Tibial nerve (tissue), 4 donors: Measurements from ENCODE around the gene SLC10A4. TPM values are rescaled to one million over a fixed set of nuclear protein-coding genes. Genes with fewer than 3 reads are reported as not detected.

Source experiments
- DNase-seq, 2 donors: peaks; one replicate each; pipeline ENCODE4 v3.0.0-alpha.2; 2019; ENCODE audit warnings: low spot score in 2 of 2
- H3K27ac ChIP-seq, 4 donors: fragments of 200-600 bp; sonication (generic) in 3 of 4; one replicate each; pipeline ENCODE4 v1.5.1; 2017 to 2019; ENCODE audit warnings: mild to moderate bottlenecking in 1 of 4
- H3K27me3 ChIP-seq, 2 donors: fragments of 200-600 bp; sonication (generic) in 1 of 2; one replicate each; pipeline versions ENCODE4 v1.5.1 to v1.6.0; 2017 to 2019
- H3K36me3 ChIP-seq, 3 donors: fragments of 200-600 bp; sonication (generic); one replicate each; pipeline ENCODE4 v1.5.1; 2018 to 2019
- H3K4me1 ChIP-seq, 4 donors: fragments of 200-600 bp; sonication (generic) in 3 of 4; one replicate each; pipeline ENCODE4 v1.5.1; 2017 to 2019
- H3K4me3 ChIP-seq, 4 donors: fragments of 200-600 bp; sonication (generic) in 3 of 4; one replicate each; pipeline ENCODE4 v1.5.1; 2017 to 2019; ENCODE audit warnings: mild to moderate bottlenecking in 1 of 4, moderate library complexity in 1 of 4
- H3K9me3 ChIP-seq, 4 donors: fragments of 200-600 bp; sonication (generic) in 3 of 4; one replicate each; pipeline ENCODE4 v1.5.1; 2017 to 2019
- CTCF ChIP-seq, 5 experiments: fragments of 200-600 bp in 3 of 5; fragments of 450-650 bp in 2 of 5; sonication (generic) in 3 of 5; IDR thresholded peaks; one replicate each; pipeline ENCODE4 v1.5.1; 2016 to 2019; ENCODE audit warnings: antibody characterized with exemption in 5 of 5, mild to moderate bottlenecking in 3 of 5, moderate library complexity in 2 of 5
- EP300 ChIP-seq, 2 donors: sonication (generic); formaldehyde crosslinking; IDR thresholded peaks; one replicate each; pipeline ENCODE4 v1.6.1; 2017; ENCODE audit warnings: antibody characterized with exemption in 2 of 2, mild to moderate bottlenecking in 1 of 2
- POLR2A ChIP-seq, 2 donors: fragments of 450-650 bp; IDR thresholded peaks; one replicate each; pipeline ENCODE4 v1.6.1; 2017; ENCODE audit warnings: antibody characterized with exemption in 2 of 2, mild to moderate bottlenecking in 2 of 2, moderate library complexity in 2 of 2
- WGBS, 2 donors: methylation state at CpG; one replicate each; pipeline ENCODE4 v1.1.5; 2018; 5-methylcytosine and 5-hydroxymethylcytosine counted together
- total RNA-seq, 4 donors: library from RNA; depleted of rRNA; stranded (reverse); fragments of >200 nt; gene quantifications; one replicate each; pipeline ENCODE4 v1.1.0, GENCODE V29; 2016

Gene SLC10A4
- total RNA-seq, 4 donors from 2014 or later, result 0.90 TPM; not detected in 3

DNA sequence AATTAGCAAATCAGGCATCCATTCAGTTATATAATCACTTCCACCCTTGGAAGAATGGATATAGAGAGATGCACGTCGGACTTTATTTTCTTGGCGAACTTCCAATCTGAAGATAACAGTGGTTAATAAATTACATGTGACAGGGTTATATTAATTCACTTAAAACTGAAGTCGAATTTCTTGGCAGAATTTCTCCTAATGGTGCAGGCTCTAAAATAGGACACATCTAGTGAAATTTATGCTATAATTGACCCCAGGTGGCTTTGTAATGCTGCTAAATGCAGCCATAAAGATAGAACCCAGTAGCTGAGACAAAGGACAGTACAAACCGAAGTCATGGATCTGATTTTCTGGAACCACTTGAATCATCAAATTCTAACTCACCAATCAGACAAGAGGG, 20.8 kb upstream of the SLC10A4 start:
- H3K27me3 ChIP-seq, result no peaks in the 10 kb centered on the region
- no peak for DNase-seq
- 38 to 51% methylated on average over 5 of the region's 5 CpGs for WGBS, 2 donors
- TF ChIP-seq EP300 (IDR thresholded peaks at IDR 0.05), result no peak
- TF ChIP-seq CTCF (IDR thresholded peaks at IDR 0.05), result no peak
- TF ChIP-seq POLR2A (IDR thresholded peaks at IDR 0.05), result no peak
- peaks cover 0 to 2% (median 0%) of the 10 kb centered on the region in 4 donors for H3K9me3 ChIP-seq
- no peaks in the 10 kb centered on the region for H3K36me3 ChIP-seq
- no peak overlapping the region for H3K4me3 ChIP-seq
- no peak overlapping the region for H3K27ac ChIP-seq
- no peaks in the 10 kb centered on the region for H3K4me1 ChIP-seq

DNA sequence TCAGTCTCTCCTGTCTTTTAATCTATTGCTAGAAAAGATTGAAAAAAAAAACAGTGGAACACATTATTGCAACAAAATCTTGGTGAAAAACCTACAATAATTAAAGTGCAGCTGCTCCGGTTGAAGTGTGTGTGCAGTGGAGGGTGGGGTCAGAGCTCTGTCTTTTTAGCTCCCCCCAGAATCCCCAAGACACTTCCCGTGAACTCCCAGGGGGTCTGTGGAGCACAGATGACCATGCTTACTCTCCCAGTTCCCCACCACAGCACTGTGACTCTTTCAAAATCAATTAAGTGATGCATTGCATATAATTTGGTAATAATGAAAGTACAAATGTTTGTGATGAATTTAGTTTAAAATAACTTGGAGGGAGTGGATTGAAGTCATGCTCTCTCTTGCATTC, 15.7 kb upstream of the SLC10A4 start:
- Histone ChIP-seq H3K36me3 (no peaks in the 10 kb centered on the region), H3K27ac (no peak overlapping the region), H3K4me3 (no peak overlapping the region), H3K4me1 (no peaks in the 10 kb centered on the region), H3K9me3 (no peaks in the 10 kb centered on the region), H3K27me3 (no peaks in the 10 kb centered on the region)
- TF ChIP-seq EP300 (IDR thresholded peaks at IDR 0.05) (no peak), POLR2A (IDR thresholded peaks at IDR 0.05) (no peak), CTCF (IDR thresholded peaks at IDR 0.05) (no peak)
- no peak for DNase-seq
- WGBS, 2 donors, result 48 to 50% methylated on average over 2 of the region's 2 CpGs

DNA sequence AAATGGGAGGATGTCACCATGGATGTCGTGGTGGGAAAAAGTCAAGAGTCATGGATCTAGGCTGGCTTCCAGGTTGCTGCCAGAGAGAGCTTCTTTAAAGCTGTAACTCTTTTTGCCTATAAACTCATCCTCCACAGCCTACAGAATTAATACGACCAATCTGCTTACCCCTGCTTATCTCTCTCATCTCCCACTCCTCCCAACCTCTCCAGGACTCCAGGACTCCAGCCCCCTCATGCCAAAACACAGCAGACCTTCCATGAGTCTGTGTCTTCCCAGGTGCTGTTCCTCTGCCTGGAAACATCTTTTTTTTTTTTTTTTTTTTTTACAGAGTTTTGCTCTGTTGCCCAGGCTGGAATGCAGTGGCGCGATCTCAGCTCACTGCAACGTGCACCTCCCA, 15.3 kb upstream of the SLC10A4 start:
- no peak for DNase-seq
- 71 to 75% methylated on average over 4 to 5 of the region's 5 CpGs for WGBS, 2 donors
- no peaks in the 10 kb centered on the region for H3K36me3 ChIP-seq
- no peak overlapping the region for H3K27ac ChIP-seq
- no peaks in the 10 kb centered on the region for H3K4me1 ChIP-seq
- no peaks in the 10 kb centered on the region for H3K27me3 ChIP-seq
- no peaks in the 10 kb centered on the region for H3K9me3 ChIP-seq
- no peak for TF ChIP-seq EP300 (IDR thresholded peaks at IDR 0.05)
- no peak for TF ChIP-seq POLR2A (IDR thresholded peaks at IDR 0.05)
- no peak for TF ChIP-seq CTCF (IDR thresholded peaks at IDR 0.05)
- no peak overlapping the region for H3K4me3 ChIP-seq

GRCh38 chr4:48470137-48470536, 13.0 kb upstream of the SLC10A4 start:
- TF ChIP-seq POLR2A (IDR thresholded peaks at IDR 0.05), result no peak
- TF ChIP-seq CTCF (IDR thresholded peaks at IDR 0.05), result no peak
- TF ChIP-seq EP300 (IDR thresholded peaks at IDR 0.05), result no peak
- Histone ChIP-seq H3K4me1 (no peaks in the 10 kb centered on the region), H3K9me3 (no peaks in the 10 kb centered on the region), H3K27me3 (no peaks in the 10 kb centered on the region), H3K36me3 (no peaks in the 10 kb centered on the region), H3K27ac (no peak overlapping the region), H3K4me3 (no peak overlapping the region)
- WGBS, 2 donors, result 65 to 76% methylated on average over 1 of the region's 1 CpG
- DNase-seq, result no peak

DNA sequence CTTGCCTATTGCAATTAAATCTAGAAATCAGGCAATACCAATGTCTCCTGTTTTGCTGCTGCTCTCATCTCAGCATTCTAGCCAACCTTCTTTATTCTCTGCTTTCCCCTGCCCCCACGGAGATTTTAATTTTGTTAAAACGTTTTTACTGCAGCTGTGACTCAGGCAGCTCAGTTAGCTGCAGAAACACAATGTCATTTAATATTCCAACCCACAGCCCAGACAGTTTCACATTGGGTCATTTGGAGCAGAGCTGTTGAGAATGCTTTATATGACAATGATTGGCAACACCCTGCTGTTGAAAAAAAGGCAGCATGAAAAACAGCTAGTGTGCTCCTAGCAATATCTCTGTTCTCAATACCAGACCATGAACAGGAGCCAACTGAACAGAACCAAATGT, 12.6 kb upstream of the SLC10A4 start:
- no peaks in the 10 kb centered on the region for H3K9me3 ChIP-seq
- DNase-seq, result no peak
- H3K4me1 ChIP-seq, result no peaks in the 10 kb centered on the region
- no peaks in the 10 kb centered on the region for H3K27me3 ChIP-seq
- H3K27ac ChIP-seq, result no peak overlapping the region
- TF ChIP-seq EP300 (IDR thresholded peaks at IDR 0.05) (no peak), CTCF (IDR thresholded peaks at IDR 0.05) (no peak), POLR2A (IDR thresholded peaks at IDR 0.05) (no peak)
- 8 to 33% methylated on average over 2 of the region's 2 CpGs for WGBS, 2 donors
- H3K4me3 ChIP-seq, result no peak overlapping the region
- no peaks in the 10 kb centered on the region for H3K36me3 ChIP-seq
